GM18499 (cell line): ENCODE results near the gene RADX.
"Not testable (repeated sequence)": the region's sequence is repeated elsewhere in the genome, so short reads cannot be mapped to it uniquely, and the experiment has no call there.

Experiments
- ATAC-seq: cut with Tn5 transposase; IDR thresholded peaks from one replicate; pipeline ENCODE4 v1.9.1; 2021; ENCODE audit warnings: moderate number of reproducible peaks; ENCODE audit not compliant: insufficient read depth, unreplicated experiment

RADX gene

GRCh38 chrX:106611679-106612392 lies at the start of gene RADX:
RADX (plus strand) TSS chrX:106611978; CDS start chrX:106612081, 103 bp downstream.
- peak; percentile 89 for ATAC-seq

GRCh38 chrX:106564986-106565385 lies 46.8 kb upstream of the RADX start:
- no peak for ATAC-seq

- no peak for ATAC-seq
Observed at GRCh38 chrX:106566362-106566761, 45.4 kb upstream of the RADX start.

- no peak for ATAC-seq
Observed at GRCh38 chrX:106581856-106582255, 29.9 kb upstream of the RADX start.

GRCh38 chrX:106585478-106585877 lies 26.3 kb upstream of the RADX start:
- ATAC-seq: no peak

- ATAC-seq: no peak
Observed at GRCh38 chrX:106588801-106589200, 23.0 kb upstream of the RADX start.

- no peak for ATAC-seq
Observed at GRCh38 chrX:106599411-106599810, 12.4 kb upstream of the RADX start.

- ATAC-seq: no peak
Observed at GRCh38 chrX:106606571-106606970, 5.2 kb upstream of the RADX start.

GRCh38 chrX:106608016-106608415 lies 3.8 kb upstream of the RADX start:
- ATAC-seq: no peak

GRCh38 chrX:106611317-106611678 lies 480 bp upstream of the RADX start:
- peak; percentile 4 for ATAC-seq

- peak; percentile 15 for ATAC-seq
Observed at GRCh38 chrX:106612393-106612763, 600 bp downstream of the RADX start.

GRCh38 chrX:106613277-106613676 lies 1.5 kb downstream of the RADX start:
- ATAC-seq: no peak

- ATAC-seq: no peak
Observed at GRCh38 chrX:106615041-106615440, 3.3 kb downstream of the RADX start.

GRCh38 chrX:106619797-106620196 lies 8.0 kb downstream of the RADX start:
- ATAC-seq: no peak

- no peak for ATAC-seq
Observed at GRCh38 chrX:106621836-106622235, 10.1 kb downstream of the RADX start.

- ATAC-seq: no peak
Observed at GRCh38 chrX:106626789-106627188, 15.0 kb downstream of the RADX start.

GRCh38 chrX:106631615-106632014 lies 19.8 kb downstream of the RADX start:
- no peak for ATAC-seq

- ATAC-seq: peak; percentile 89
Observed at GRCh38 chrX:106649523-106650428, 38.0 kb downstream of the RADX start.

- ATAC-seq: not testable (repeated sequence)
Observed at GRCh38 chrX:106653625-106654024, 41.8 kb downstream of the RADX start.

GRCh38 chrX:106670631-106671030 lies 58.9 kb downstream of the RADX start:
- no peak for ATAC-seq

GRCh38 chrX:106672527-106672926 lies 60.7 kb downstream of the RADX start:
- ATAC-seq: no peak

GRCh38 chrX:106680716-106681115 lies 68.9 kb downstream of the RADX start:
- ATAC-seq: no peak
